Neural progenitor cell (in vitro differentiated cells): ENCODE measurements around the gene AGAP3. TPM values are rescaled to one million over a fixed set of nuclear protein-coding genes. Genes with fewer than 3 reads are reported as not detected.

ENCODE experiments used
- DNase-seq: peaks from one replicate; pipeline ENCODE4 v3.0.0-alpha.2; 2016; ENCODE audit warnings: low spot score
- H2AFZ ChIP-seq: fragments of 200-600 bp; sonication (generic); replicated peaks from 2 replicates; pipeline ENCODE4 v1.6.1; 2016; ENCODE audit warnings: antibody characterized with exemption
- H3F3A ChIP-seq: fragments of 200-600 bp; sonication (generic); 2 replicates; pipeline ENCODE4 v1.6.1; 2016; ENCODE audit warnings: antibody characterized with exemption, low read depth
- H3K27ac ChIP-seq: fragments of 200-600 bp; sonication (generic); 2 replicates; pipeline ENCODE4 v1.5.1; 2016; ENCODE audit warnings: mild to moderate bottlenecking
- H3K27me3 ChIP-seq: fragments of 200-600 bp; sonication (generic); 2 replicates; pipeline ENCODE4 v1.6.1; 2016; ENCODE audit warnings: mild to moderate bottlenecking, moderate library complexity
- H3K36me3 ChIP-seq: fragments of 200-600 bp; sonication (generic); 2 replicates; pipeline ENCODE4 v1.5.1; 2016
- H3K4me1 ChIP-seq: fragments of 200-600 bp; sonication (generic); 2 replicates; pipeline ENCODE4 v1.6.1; 2016; ENCODE audit warnings: mixed run types
- H3K4me2 ChIP-seq: fragments of 200-600 bp; sonication (generic); 2 replicates; pipeline ENCODE4 v1.6.1; 2016
- H3K4me3 ChIP-seq: fragments of 200-600 bp; sonication (generic); 2 replicates; pipeline ENCODE4 v1.5.1; 2016
- H3K79me2 ChIP-seq: fragments of 200-600 bp; sonication (generic); 2 replicates; pipeline ENCODE4 v1.6.1; 2016; ENCODE audit warnings: low read depth
- H3K9ac ChIP-seq: fragments of 200-600 bp; sonication (generic); 2 replicates; pipeline ENCODE4 v1.6.1; 2016
- H3K9me3 ChIP-seq: fragments of 200-600 bp; sonication (generic); 2 replicates; pipeline ENCODE4 v1.5.1; 2016; ENCODE audit warnings: low read depth
- H4K20me1 ChIP-seq: fragments of 200-600 bp; sonication (generic); 2 replicates; pipeline ENCODE4 v1.6.1; 2016; ENCODE audit warnings: low read depth
- H3K27ac Mint-ChIP-seq: 3 replicates; pipeline ENCODE4 v1.8.0; 2021; ENCODE audit warnings: mixed read lengths
- H3K27me3 Mint-ChIP-seq: 2 replicates; pipeline ENCODE4 v1.8.0; 2022; ENCODE audit warnings: low read depth, mild to moderate bottlenecking, inconsistent platforms, moderate library complexity, mixed read lengths; ENCODE audit not compliant: insufficient read depth
- H3K36me3 Mint-ChIP-seq: 3 replicates; pipeline ENCODE4 v1.8.0; 2021; ENCODE audit warnings: mixed read lengths
- H3K4me1 Mint-ChIP-seq: 3 replicates; pipeline ENCODE4 v1.8.0; 2021; ENCODE audit warnings: mixed read lengths
- H3K4me3 Mint-ChIP-seq: 3 replicates; pipeline ENCODE4 v1.8.0; 2021; ENCODE audit warnings: mild to moderate bottlenecking, moderate library complexity, mixed read lengths
- H3K9me3 Mint-ChIP-seq: 3 replicates; pipeline ENCODE4 v1.8.0; 2020; ENCODE audit warnings: mixed read lengths
- CTCF ChIP-seq: fragments of 200-600 bp; sonication (generic); IDR thresholded peaks from 2 replicates; pipeline ENCODE4 v1.5.1; 2017; ENCODE audit warnings: antibody characterized with exemption, mild to moderate bottlenecking
- EZH2 ChIP-seq: fragments of 200-600 bp; sonication (generic); IDR thresholded peaks from 2 replicates; pipeline ENCODE4 v1.6.1; 2017; ENCODE audit warnings: antibody characterized with exemption, mild to moderate bottlenecking, moderate library complexity
- EZH2phosphoT487 ChIP-seq: fragments of 200-600 bp; sonication (generic); IDR thresholded peaks from 2 replicates; pipeline ENCODE4 v1.6.1; 2017; ENCODE audit warnings: antibody characterized with exemption
- total RNA-seq: library from RNA; depleted of rRNA; stranded (reverse); fragments of >200 nt; gene quantifications from 2 replicates; pipeline ENCODE4 v1.2.3, GENCODE V29; 2015; ENCODE audit warnings: low replicate concordance

The AGAP3 gene
- total RNA-seq, 1 donor from 2014 or later = 38.9 TPM

- Mint-ChIP-seq H3K36me3 (no peaks in the 10 kb centered on the region), H3K9me3 (peaks cover 2% of the 10 kb centered on the region), H3K27ac (no peak overlapping the region), H3K4me3 (no peak overlapping the region), H3K4me1 (no peaks in the 10 kb centered on the region), H3K27me3 (peaks cover 19% of the 10 kb centered on the region)
- Histone ChIP-seq H3K9me3 (no peaks in the 10 kb centered on the region), H3K4me3 (no peak overlapping the region), H3K4me2 (no peak overlapping the region), H3K36me3 (no peaks in the 10 kb centered on the region), H3F3A (no peaks in the 10 kb centered on the region), H3K9ac (no peak overlapping the region), H3K79me2 (no peaks in the 10 kb centered on the region), H3K27me3 (peaks cover 24% of the 10 kb centered on the region), H3K27ac (no peak overlapping the region), H2AFZ (no peak overlapping the region), H3K4me1 (no peaks in the 10 kb centered on the region), H4K20me1 (no peaks in the 10 kb centered on the region)
- no peak for TF ChIP-seq CTCF
- TF ChIP-seq EZH2phosphoT487 = no peak
- TF ChIP-seq EZH2 = no peak
- no peak for DNase-seq
These were observed 94.7 kb downstream of the AGAP3 start for GRCh38 chr7:151181011-151181431.

- no peaks in the 10 kb centered on the region for H3K36me3 ChIP-seq
- H3K79me2 ChIP-seq = no peaks in the 10 kb centered on the region
- H3F3A ChIP-seq = no peaks in the 10 kb centered on the region
- H3K4me3 ChIP-seq = no peak overlapping the region
- H2AFZ ChIP-seq = no peak overlapping the region
- H3K27me3 ChIP-seq = peaks cover 10% of the 10 kb centered on the region
- H3K27ac ChIP-seq = no peak overlapping the region
- no peak for TF ChIP-seq CTCF
- TF ChIP-seq EZH2phosphoT487 = no peak
- no peak for TF ChIP-seq EZH2
- no peaks in the 10 kb centered on the region for H3K36me3 Mint-ChIP-seq
- H3K27ac Mint-ChIP-seq = no peak overlapping the region
- no peak overlapping the region for H3K4me3 Mint-ChIP-seq
- H3K4me2 ChIP-seq = no peak overlapping the region
- H3K9me3 Mint-ChIP-seq = no peaks in the 10 kb centered on the region
- no peaks in the 10 kb centered on the region for H3K4me1 Mint-ChIP-seq
- no peaks in the 10 kb centered on the region for H3K9me3 ChIP-seq
- H3K9ac ChIP-seq = no peak overlapping the region
- no peak for DNase-seq
- peaks cover 13% of the 10 kb centered on the region for H3K27me3 Mint-ChIP-seq
- no peaks in the 10 kb centered on the region for H4K20me1 ChIP-seq
- no peaks in the 10 kb centered on the region for H3K4me1 ChIP-seq
These were observed 99.7 kb downstream of the AGAP3 start for GRCh38 chr7:151185762-151186639.

GRCh38 chr7:151186640-151187408 lies 100.5 kb downstream of the AGAP3 start, which contains the start of gene ASB10:
Gene ASB10 (minus strand): TSS chr7:151187250. CDS start chr7:151187130, 120 bp downstream.
- Histone ChIP-seq H2AFZ (no peak within 1 kb of the TSS), H3K27ac (no peak within 1 kb of the TSS), H4K20me1 (no peaks in the 10 kb centered on the region), H3K4me2 (no peak within 1 kb of the TSS), H3K9ac (no peak within 1 kb of the TSS), H3K4me3 (no peak within 1 kb of the TSS), H3F3A (no peaks in the 10 kb centered on the region), H3K27me3 (peaks cover 10% of the 10 kb centered on the region), H3K36me3 (no peaks in the 10 kb centered on the region), H3K79me2 (no peaks in the 10 kb centered on the region), H3K9me3 (no peaks in the 10 kb centered on the region), H3K4me1 (no peaks in the 10 kb centered on the region)
- no peak for DNase-seq
- TF ChIP-seq CTCF = no peak
- TF ChIP-seq EZH2 = no peak
- TF ChIP-seq EZH2phosphoT487 = no peak
- H3K27me3 Mint-ChIP-seq = peaks cover 13% of the 10 kb centered on the region
- H3K4me1 Mint-ChIP-seq = no peaks in the 10 kb centered on the region
- no peak within 1 kb of the TSS for H3K4me3 Mint-ChIP-seq
- no peaks in the 10 kb centered on the region for H3K9me3 Mint-ChIP-seq
- H3K36me3 Mint-ChIP-seq = no peaks in the 10 kb centered on the region
- H3K27ac Mint-ChIP-seq = no peak within 1 kb of the TSS
